Smooth muscle cell (in vitro differentiated cells): ENCODE results near the gene RNF151. TPM values are rescaled to one million over a fixed set of nuclear protein-coding genes. Genes with fewer than 3 reads are reported as not detected.
"Not testable (repeated sequence)": the region's sequence is repeated elsewhere in the genome, so short reads cannot be mapped to it uniquely, and the experiment has no call there.

Experiments
- DNase-seq: peaks from one replicate; lab custom pipeline; 2025; ENCODE audit not compliant: unreplicated experiment; lab: John Stamatoyannopoulos, UW
- H2AFZ ChIP-seq: fragments of 200-600 bp; sonication (generic); 2 replicates; pipeline ENCODE4 v1.6.0; 2016; ENCODE audit warnings: antibody characterized with exemption, low read depth, mild to moderate bottlenecking
- H3F3A ChIP-seq: fragments of 200-600 bp; sonication (generic); 2 replicates; pipeline ENCODE4 v1.6.0; 2017; ENCODE audit warnings: antibody characterized with exemption, low read depth
- H3K27ac ChIP-seq: fragments of 200-600 bp; sonication (generic); 2 replicates; pipeline ENCODE4 v1.5.1; 2016; ENCODE audit warnings: low read depth, mild to moderate bottlenecking
- H3K27me3 ChIP-seq: fragments of 200-600 bp; sonication (generic); 2 replicates; pipeline ENCODE4 v1.6.1; 2016; ENCODE audit warnings: low read depth, mild to moderate bottlenecking
- H3K36me3 ChIP-seq: fragments of 200-600 bp; sonication (generic); 2 replicates; pipeline ENCODE4 v1.5.1; 2016; ENCODE audit warnings: low read depth
- H3K4me1 ChIP-seq: fragments of 200-600 bp; sonication (generic); 2 replicates; pipeline ENCODE4 v1.5.1; 2016; ENCODE audit warnings: low read depth
- H3K4me2 ChIP-seq: fragments of 200-600 bp; sonication (generic); 2 replicates; pipeline ENCODE4 v1.6.0; 2016; ENCODE audit warnings: mild to moderate bottlenecking
- H3K4me3 ChIP-seq: fragments of 200-600 bp; sonication (generic); 2 replicates; pipeline ENCODE4 v1.5.1; 2016; ENCODE audit warnings: mild to moderate bottlenecking
- H3K79me2 ChIP-seq: fragments of 200-600 bp; sonication (generic); 2 replicates; pipeline ENCODE4 v1.6.0; 2016; ENCODE audit warnings: low read depth, mild to moderate bottlenecking
- H3K9ac ChIP-seq: fragments of 200-600 bp; sonication (generic); 2 replicates; pipeline ENCODE4 v1.6.0; 2016; ENCODE audit warnings: low read depth
- H3K9me3 ChIP-seq: fragments of 200-600 bp; sonication (generic); replicated peaks from 2 replicates; pipeline ENCODE4 v1.5.1; 2016; ENCODE audit warnings: low read depth
- H4K20me1 ChIP-seq: fragments of 200-600 bp; sonication (generic); 2 replicates; pipeline ENCODE4 v1.6.0; 2016; ENCODE audit warnings: low read depth
- CTCF ChIP-seq: fragments of 200-600 bp; sonication (generic); IDR thresholded peaks from 2 replicates; pipeline ENCODE4 v1.5.1; 2017; ENCODE audit warnings: borderline replicate concordance, mild to moderate bottlenecking, antibody characterized with exemption; ENCODE audit not compliant: insufficient read depth, poor library complexity, severe bottlenecking
- WGBS: methylation state at CpG from one replicate; pipeline ENCODE4 v1.1.7; 2016; ENCODE audit warnings: low lambda C conversion rate; 5-methylcytosine and 5-hydroxymethylcytosine counted together
- polyA plus RNA-seq: library from polyadenylated mRNA; unstranded; fragments of >200 nt; fragmentation: Nextera tagmentation; extraction: Ambion mirVana; gene quantifications from 2 replicates; pipeline ENCODE4 v1.2.1, GENCODE V29; 2016
- total RNA-seq: library from RNA; depleted of rRNA; stranded (reverse); fragments of >200 nt; gene quantifications from 2 replicates; pipeline ENCODE4 v1.2.3, GENCODE V29; 2014

The RNF151 gene
- total and polyA plus RNA-seq, 2 experiments from 2014 or later: not detected

- Histone ChIP-seq H3K9ac (no peak overlapping the region), H3K27me3 (no peaks in the 10 kb centered on the region), H3K79me2 (peaks cover 48% of the 10 kb centered on the region), H3F3A (peaks cover 30% of the 10 kb centered on the region), H3K4me2 (no peak overlapping the region), H2AFZ (no peak overlapping the region), H3K4me3 (no peak overlapping the region), H4K20me1 (peaks cover 38% of the 10 kb centered on the region), H3K27ac (no peak overlapping the region), H3K36me3 (no peaks in the 10 kb centered on the region), H3K4me1 (peaks cover 25% of the 10 kb centered on the region), H3K9me3 (no peaks in the 10 kb centered on the region)
- TF ChIP-seq CTCF: no peak
- WGBS: 76% methylated on average over 6 of the region's 6 CpGs
- DNase-seq: no peak
Measured at GRCh38 chr16:1961651-1962067, 5.0 kb upstream of the RNF151 start.

GRCh38 chr16:1962161-1963153 lies 4.2 kb upstream of the RNF151 start:
- not testable (repeated sequence) for H3K36me3 ChIP-seq, H2AFZ ChIP-seq, H3K9me3 ChIP-seq, H3K27me3 ChIP-seq, DNase-seq
- peak overlapping the region; percentile 79 for H3K4me3 ChIP-seq
- WGBS: 88% methylated on average over 37 of the region's 37 CpGs
- peak overlapping the region; percentile 95 for H3K27ac ChIP-seq
- peaks cover 38% of the 10 kb centered on the region for H4K20me1 ChIP-seq
- H3K4me1 ChIP-seq: peaks cover 25% of the 10 kb centered on the region
- peaks cover 30% of the 10 kb centered on the region for H3F3A ChIP-seq
- peak overlapping the region; percentile 95 for H3K9ac ChIP-seq
- H3K79me2 ChIP-seq: peaks cover 48% of the 10 kb centered on the region
- peak overlapping the region; percentile 83 for H3K4me2 ChIP-seq

GRCh38 chr16:1963806-1964505 lies 2.7 kb upstream of the RNF151 start:
- 3% methylated on average over 44 of the region's 44 CpGs for WGBS
- Histone ChIP-seq H3K4me1 (peaks cover 25% of the 10 kb centered on the region), H2AFZ (no peak overlapping the region), H3K9ac (peak overlapping the region; percentile 95), H3K79me2 (peaks cover 48% of the 10 kb centered on the region), H3K9me3 (no peaks in the 10 kb centered on the region), H3K36me3 (no peaks in the 10 kb centered on the region), H3K4me3 (peak overlapping the region; percentile 79), H3K27ac (peak overlapping the region; percentile 95), H4K20me1 (peaks cover 38% of the 10 kb centered on the region), H3K4me2 (peak overlapping the region; percentile 83), H3K27me3 (no peaks in the 10 kb centered on the region), H3F3A (peaks cover 30% of the 10 kb centered on the region)
- no peak for DNase-seq
- TF ChIP-seq CTCF: no peak
